GM12891 (cell line): Measurements from ENCODE around the gene MGST3.
A peak's percentile ranks its signal among the peaks of the same experiment; 100 is the strongest.
"Not testable (repeated sequence)": the region's sequence is repeated elsewhere in the genome, so short reads cannot be mapped to it uniquely, and the experiment has no call there.

Experiments
- DNase-seq: peaks from one replicate; pipeline ENCODE4 v3.0.0; 2011; ENCODE audit warnings: low spot score; ENCODE audit not compliant: insufficient read length
- FAIRE-seq: peaks from 2 replicates; lab custom pipeline; 2011; peaks lifted over from hg19 to GRCh38; lab: Jason Lieb, UNC
- PAX5 ChIP-seq: IDR thresholded peaks from 2 replicates; pipeline ENCODE4 v1.6.1; 2011; ENCODE audit warnings: low read length, moderate library complexity, mild to moderate bottlenecking; ENCODE audit not compliant: insufficient read depth, severe bottlenecking
- POLR2A ChIP-seq: IDR thresholded peaks from 2 replicates; pipeline ENCODE4 v1.6.1; 2011; ENCODE audit warnings: low read depth, low read length, control low read depth
- POLR2AphosphoS5 ChIP-seq: IDR thresholded peaks from 2 replicates; pipeline ENCODE4 v1.6.1; 2011; ENCODE audit warnings: low read depth, low read length, control low read depth
- POU2F2 ChIP-seq: IDR thresholded peaks from 2 replicates; pipeline ENCODE4 v1.6.1; 2011; ENCODE audit warnings: low read depth, mild to moderate bottlenecking, control low read depth, low read length, moderate library complexity
- SPI1 ChIP-seq: IDR thresholded peaks from 2 replicates; pipeline ENCODE4 v1.6.1; 2011; ENCODE audit warnings: low read depth, low read length, control low read depth
- TAF1 ChIP-seq: IDR thresholded peaks from 2 replicates; pipeline ENCODE4 v1.6.1; 2011; ENCODE audit warnings: low read depth, low read length, control low read depth

Gene MGST3

GRCh38 chr1:165648919-165649572 lies 18.0 kb downstream of the MGST3 start:
- FAIRE-seq (no peak), DNase-seq (no peak)
- TF ChIP-seq SPI1 (no peak), POLR2AphosphoS5 (no peak), TAF1 (no peak), PAX5 (no peak), POU2F2 (no peak), POLR2A (no peak)

- TF ChIP-seq POLR2AphosphoS5: no peak
- TF ChIP-seq PAX5: no peak
- TF ChIP-seq TAF1: no peak
- TF ChIP-seq POLR2A: no peak
- TF ChIP-seq SPI1: no peak
- no peak for TF ChIP-seq POU2F2
- DNase-seq (no peak), FAIRE-seq (no peak)
These were observed 20.1 kb downstream of the MGST3 start for GRCh38 chr1:165650981-165651625.

DNA sequence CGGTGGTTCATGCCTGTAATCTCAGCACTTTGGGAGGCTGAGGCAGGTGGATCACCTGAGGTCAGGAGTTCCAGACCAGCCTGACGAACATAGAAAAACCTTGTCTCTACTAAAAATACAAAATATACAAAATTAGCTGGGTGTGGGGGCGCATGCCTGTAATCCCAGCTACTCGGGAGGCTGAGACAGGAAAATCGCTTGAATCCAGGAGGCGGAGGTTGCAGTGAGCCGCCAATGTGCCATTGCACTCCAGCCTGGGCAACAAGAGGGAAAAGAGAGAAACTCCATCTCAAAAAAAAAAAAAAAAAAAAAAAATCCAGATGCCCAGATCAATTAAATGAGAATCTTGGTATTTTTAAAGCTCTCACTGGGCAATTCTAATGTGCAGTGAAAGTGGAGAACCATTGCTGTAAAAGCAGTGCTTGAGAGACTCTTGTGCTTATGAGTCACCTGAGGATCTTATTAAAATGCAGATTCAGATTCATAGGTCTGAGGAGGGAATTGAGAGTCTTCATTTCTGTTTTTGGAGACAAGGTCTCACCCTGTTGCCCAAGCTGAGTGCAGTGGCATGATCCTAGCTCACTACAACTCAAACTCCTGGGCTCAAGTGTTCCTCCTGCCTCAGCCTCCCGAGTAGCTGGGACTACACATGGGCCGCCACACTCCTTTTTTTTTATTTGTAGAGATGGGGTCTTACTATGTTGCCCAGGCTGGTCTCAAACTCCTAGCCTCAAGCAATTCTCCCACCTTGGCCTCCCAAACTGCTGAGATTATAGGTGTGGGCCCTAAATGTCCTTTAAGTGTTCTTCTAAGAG lies 27.9 kb downstream of the MGST3 start:
- not testable (repeated sequence) for FAIRE-seq, DNase-seq

- FAIRE-seq: no peak
- DNase-seq: no peak
- no peak for TF ChIP-seq SPI1
- no peak for TF ChIP-seq TAF1
- TF ChIP-seq POLR2AphosphoS5: no peak
- TF ChIP-seq PAX5: no peak
- TF ChIP-seq POLR2A: no peak
- no peak for TF ChIP-seq POU2F2
These were observed 28.5 kb downstream of the MGST3 start for GRCh38 chr1:165659581-165659895.

GRCh38 chr1:165661703-165662102 lies 30.7 kb downstream of the MGST3 start:
- TF ChIP-seq TAF1 (no peak), PAX5 (no peak), POLR2AphosphoS5 (no peak), POLR2A (no peak), POU2F2 (no peak)
- DNase-seq: no peak
- no peak for FAIRE-seq

DNA sequence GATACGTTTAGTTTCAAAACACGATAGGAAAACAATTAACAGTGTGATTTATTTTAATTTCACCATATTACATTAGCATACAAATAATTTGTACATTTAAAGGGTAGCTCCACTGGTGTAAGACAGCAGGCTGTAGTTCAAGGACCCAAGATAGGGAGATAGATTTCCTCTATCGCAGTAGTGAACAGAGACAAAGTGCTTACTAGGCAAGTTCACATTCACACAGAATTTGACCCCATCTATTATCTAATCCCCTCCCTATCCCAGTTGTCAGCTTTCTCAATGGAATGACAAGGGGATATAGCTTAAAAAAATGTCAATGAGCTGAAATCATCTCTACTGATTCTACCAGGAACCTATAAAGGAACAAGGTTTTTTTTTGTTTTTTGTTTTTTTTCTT lies 31.2 kb downstream of the MGST3 start:
- DNase-seq: no peak
- TF ChIP-seq POLR2AphosphoS5: no peak
- no peak for TF ChIP-seq PAX5
- no peak for TF ChIP-seq POLR2A
- no peak for TF ChIP-seq POU2F2
- no peak for TF ChIP-seq TAF1
- no peak for TF ChIP-seq SPI1
- FAIRE-seq: peak; percentile 48

DNA sequence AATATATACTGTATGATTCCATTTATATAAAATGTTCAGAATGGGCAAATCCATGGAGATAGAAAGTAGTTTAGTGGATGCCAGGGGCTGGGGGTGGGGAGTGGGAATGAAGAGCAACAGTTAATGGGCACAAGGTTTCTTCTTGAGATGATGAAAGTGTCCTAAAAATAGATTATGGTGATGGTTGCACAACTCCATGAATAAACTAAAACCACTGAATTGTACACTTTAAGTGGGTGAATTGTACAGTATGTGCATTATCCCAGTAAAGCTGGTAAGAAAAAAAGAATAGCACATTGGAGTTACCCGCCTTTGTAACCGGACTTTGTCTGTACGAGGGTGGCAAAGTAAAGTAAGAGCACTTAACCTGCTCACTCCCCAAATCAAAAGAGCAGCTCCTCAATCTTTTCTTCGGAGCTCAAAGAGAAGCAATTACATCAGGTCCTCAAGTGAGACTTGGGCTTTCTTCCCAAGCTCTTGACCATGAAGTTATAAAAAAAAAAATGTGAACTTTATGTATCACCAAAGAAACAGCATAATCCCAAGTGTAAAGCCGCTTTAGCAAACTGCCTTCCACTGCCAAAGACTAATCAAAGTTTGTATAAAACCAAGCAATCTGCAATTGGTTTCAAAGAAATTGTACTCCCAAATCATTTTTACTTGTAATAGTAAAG lies 35.3 kb downstream of the MGST3 start:
- no peak for DNase-seq
- TF ChIP-seq POLR2A (no peak), TAF1 (no peak), POU2F2 (no peak), POLR2AphosphoS5 (no peak), PAX5 (no peak), SPI1 (no peak)
- no peak for FAIRE-seq

DNA sequence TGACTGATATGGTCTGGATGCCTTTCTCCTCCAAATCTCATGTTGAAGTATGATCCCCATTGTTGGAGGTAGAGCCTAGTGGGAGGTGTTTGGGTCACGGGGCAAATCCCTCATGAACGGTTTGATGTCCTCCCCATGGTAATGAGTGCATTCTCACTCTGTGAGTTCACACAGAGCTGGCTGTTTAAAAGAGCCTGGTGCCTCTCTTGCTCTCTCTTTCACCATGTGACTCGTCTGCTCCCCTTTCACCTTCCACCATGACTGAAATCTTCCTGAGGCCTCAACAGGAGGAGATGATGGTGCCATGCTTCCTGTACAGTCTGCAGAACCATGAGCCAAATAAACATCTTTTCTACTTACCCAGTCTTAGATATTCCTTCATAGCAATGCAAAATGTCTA lies 37.1 kb downstream of the MGST3 start:
- DNase-seq (no peak), FAIRE-seq (no peak)
- no peak for TF ChIP-seq SPI1
- no peak for TF ChIP-seq TAF1
- no peak for TF ChIP-seq POLR2AphosphoS5
- no peak for TF ChIP-seq POLR2A
- TF ChIP-seq PAX5: no peak
- no peak for TF ChIP-seq POU2F2

GRCh38 chr1:165671526-165671925 lies 40.5 kb downstream of the MGST3 start:
- no peak for DNase-seq
- no peak for TF ChIP-seq PAX5
- TF ChIP-seq SPI1: no peak
- no peak for TF ChIP-seq POLR2AphosphoS5
- TF ChIP-seq TAF1: no peak
- TF ChIP-seq POLR2A: no peak
- TF ChIP-seq POU2F2: no peak
- FAIRE-seq: no peak

- no peak for TF ChIP-seq PAX5
- no peak for TF ChIP-seq TAF1
- TF ChIP-seq POLR2AphosphoS5: no peak
- TF ChIP-seq SPI1: no peak
- DNase-seq (no peak), FAIRE-seq (no peak)
These were observed 43.6 kb downstream of the MGST3 start for GRCh38 chr1:165674599-165674998.
